AG04450 (cell line): Measurements from ENCODE around the gene PROB1. TPM values are rescaled to one million over a fixed set of nuclear protein-coding genes. Genes with fewer than 3 reads are reported as not detected.
A peak's percentile ranks its signal among the peaks of the same experiment; 100 is the strongest.

Source experiments
- CTCF ChIA-PET: fragments of 300-600, 350-600 bp; formaldehyde crosslinking; extraction: SDS; loops from one replicate; lab custom pipeline; 2022; ENCODE audit warnings: antibody characterized with exemption, inconsistent platforms; lab: Charles Lee
- POLR2A ChIA-PET: fragments of 350-600 bp; formaldehyde crosslinking; extraction: SDS; loops from one replicate; lab custom pipeline; 2021; ENCODE audit warnings: antibody characterized with exemption, inconsistent platforms; lab: Yijun Ruan, JAX
- DNase-seq: peaks from one replicate; pipeline ENCODE4 v3.0.0-alpha.2; 2011; ENCODE audit warnings: low read depth, low spot score
- H3K27ac ChIP-seq: one replicate; pipeline ENCODE4 v1.5.1; 2012; ENCODE audit warnings: low read depth, low read length, control low read depth
- H3K27me3 ChIP-seq: one replicate; pipeline ENCODE4 v1.6.0; 2012; ENCODE audit warnings: low read length; ENCODE audit not compliant: control insufficient read depth, insufficient read depth
- H3K4me3 ChIP-seq: 2 replicates; pipeline ENCODE4 v1.5.1; 2011; ENCODE audit warnings: mild to moderate bottlenecking, low read depth, low read length, control low read depth
- H3K9me3 ChIP-seq: 2 replicates; pipeline ENCODE4 v1.5.1; 2012; ENCODE audit warnings: low read length; ENCODE audit not compliant: control insufficient read depth, insufficient read depth
- CTCF ChIP-seq: IDR thresholded peaks from 2 replicates; pipeline ENCODE4 v1.5.1; 2011; ENCODE audit warnings: low read depth, low read length, control low read depth, inconsistent platforms
- polyA plus RNA-seq: library from polyadenylated mRNA; depleted of rRNA; stranded (reverse); fragments of >200 nt; gene quantifications from 2 replicates; pipeline ENCODE4 v1.2.3, GENCODE V29; 2011

Gene PROB1
- polyA plus RNA-seq, 1 experiment, result 0.19 TPM

GRCh38 chr5:139417214-139417613 lies 22.3 kb upstream of the PROB1 start:
- peak; percentile 51 for DNase-seq
- no peak for TF ChIP-seq CTCF
- no peaks in the 10 kb centered on the region for H3K27me3 ChIP-seq
- no peak overlapping the region for H3K4me3 ChIP-seq
- H3K9me3 ChIP-seq, result no peaks in the 10 kb centered on the region
- POLR2A ChIA-PET, result no interaction called here
- CTCF ChIA-PET, result interaction anchor here (0.6 to 9.0 kb wide), 2 partner anchors 8 to 97 kb away, joined by 3 to 231 read pairs; no protein-coding TSS in a partner anchor
- H3K27ac ChIP-seq, result no peak overlapping the region

- Histone ChIP-seq H3K27ac (no peak overlapping the region), H3K27me3 (no peaks in the 10 kb centered on the region), H3K9me3 (no peaks in the 10 kb centered on the region), H3K4me3 (no peak overlapping the region)
- no peak for TF ChIP-seq CTCF
- ChIA-PET CTCF (interaction anchor here (0.6 kb wide), 1 partner anchor 8 kb away, joined by 3 read pairs; no protein-coding TSS in a partner anchor), POLR2A (no interaction called here)
- no peak for DNase-seq
These were observed 21.7 kb upstream of the PROB1 start for GRCh38 chr5:139416651-139417050.

GRCh38 chr5:139415869-139416268 lies 21.0 kb upstream of the PROB1 start:
- no peaks in the 10 kb centered on the region for H3K27me3 ChIP-seq
- TF ChIP-seq CTCF, result no peak
- CTCF ChIA-PET, result interaction anchor here (0.5 to 0.8 kb wide), 2 partner anchors 9 to 440 kb away, joined by 3 to 6 read pairs; no protein-coding TSS in a partner anchor
- H3K9me3 ChIP-seq, result no peaks in the 10 kb centered on the region
- DNase-seq, result no peak
- no peak overlapping the region for H3K4me3 ChIP-seq
- no peak overlapping the region for H3K27ac ChIP-seq
- POLR2A ChIA-PET, result no interaction called here

- no peaks in the 10 kb centered on the region for H3K9me3 ChIP-seq
- H3K27ac ChIP-seq, result no peak overlapping the region
- POLR2A ChIA-PET, result no interaction called here
- CTCF ChIA-PET, result interaction anchor here (0.5 to 0.8 kb wide), 2 partner anchors 9 to 439 kb away, joined by 3 to 6 read pairs; no protein-coding TSS in a partner anchor
- no peaks in the 10 kb centered on the region for H3K27me3 ChIP-seq
- no peak for TF ChIP-seq CTCF
- no peak overlapping the region for H3K4me3 ChIP-seq
- no peak for DNase-seq
These were observed 20.4 kb upstream of the PROB1 start for GRCh38 chr5:139415221-139415861.

- no peak for DNase-seq
- H3K4me3 ChIP-seq, result no peak overlapping the region
- H3K27me3 ChIP-seq, result no peaks in the 10 kb centered on the region
- H3K27ac ChIP-seq, result no peak overlapping the region
- ChIA-PET POLR2A (interaction anchor here (0.6 kb wide), 1 partner anchor 9 kb away, joined by 3 read pairs; no protein-coding TSS in a partner anchor), CTCF (interaction anchor here (0.7 to 1.1 kb wide), 2 partner anchors 8 to 99 kb away, joined by 3 to 4 read pairs; no protein-coding TSS in a partner anchor)
- no peaks in the 10 kb centered on the region for H3K9me3 ChIP-seq
- no peak for TF ChIP-seq CTCF
These were observed 19.8 kb upstream of the PROB1 start for GRCh38 chr5:139414581-139415130.
